ENCODE measurements around the gene ASTN2.
A peak's percentile ranks its signal among the peaks of the same experiment; 100 is the strongest.

ASTN2 gene, protein sequence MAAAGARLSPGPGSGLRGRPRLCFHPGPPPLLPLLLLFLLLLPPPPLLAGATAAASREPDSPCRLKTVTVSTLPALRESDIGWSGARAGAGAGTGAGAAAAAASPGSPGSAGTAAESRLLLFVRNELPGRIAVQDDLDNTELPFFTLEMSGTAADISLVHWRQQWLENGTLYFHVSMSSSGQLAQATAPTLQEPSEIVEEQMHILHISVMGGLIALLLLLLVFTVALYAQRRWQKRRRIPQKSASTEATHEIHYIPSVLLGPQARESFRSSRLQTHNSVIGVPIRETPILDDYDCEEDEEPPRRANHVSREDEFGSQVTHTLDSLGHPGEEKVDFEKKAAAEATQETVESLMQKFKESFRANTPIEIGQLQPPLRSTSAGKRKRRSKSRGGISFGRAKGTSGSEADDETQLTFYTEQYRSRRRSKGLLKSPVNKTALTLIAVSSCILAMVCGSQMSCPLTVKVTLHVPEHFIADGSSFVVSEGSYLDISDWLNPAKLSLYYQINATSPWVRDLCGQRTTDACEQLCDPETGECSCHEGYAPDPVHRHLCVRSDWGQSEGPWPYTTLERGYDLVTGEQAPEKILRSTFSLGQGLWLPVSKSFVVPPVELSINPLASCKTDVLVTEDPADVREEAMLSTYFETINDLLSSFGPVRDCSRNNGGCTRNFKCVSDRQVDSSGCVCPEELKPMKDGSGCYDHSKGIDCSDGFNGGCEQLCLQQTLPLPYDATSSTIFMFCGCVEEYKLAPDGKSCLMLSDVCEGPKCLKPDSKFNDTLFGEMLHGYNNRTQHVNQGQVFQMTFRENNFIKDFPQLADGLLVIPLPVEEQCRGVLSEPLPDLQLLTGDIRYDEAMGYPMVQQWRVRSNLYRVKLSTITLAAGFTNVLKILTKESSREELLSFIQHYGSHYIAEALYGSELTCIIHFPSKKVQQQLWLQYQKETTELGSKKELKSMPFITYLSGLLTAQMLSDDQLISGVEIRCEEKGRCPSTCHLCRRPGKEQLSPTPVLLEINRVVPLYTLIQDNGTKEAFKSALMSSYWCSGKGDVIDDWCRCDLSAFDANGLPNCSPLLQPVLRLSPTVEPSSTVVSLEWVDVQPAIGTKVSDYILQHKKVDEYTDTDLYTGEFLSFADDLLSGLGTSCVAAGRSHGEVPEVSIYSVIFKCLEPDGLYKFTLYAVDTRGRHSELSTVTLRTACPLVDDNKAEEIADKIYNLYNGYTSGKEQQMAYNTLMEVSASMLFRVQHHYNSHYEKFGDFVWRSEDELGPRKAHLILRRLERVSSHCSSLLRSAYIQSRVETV (N-terminal part only)

DNA sequence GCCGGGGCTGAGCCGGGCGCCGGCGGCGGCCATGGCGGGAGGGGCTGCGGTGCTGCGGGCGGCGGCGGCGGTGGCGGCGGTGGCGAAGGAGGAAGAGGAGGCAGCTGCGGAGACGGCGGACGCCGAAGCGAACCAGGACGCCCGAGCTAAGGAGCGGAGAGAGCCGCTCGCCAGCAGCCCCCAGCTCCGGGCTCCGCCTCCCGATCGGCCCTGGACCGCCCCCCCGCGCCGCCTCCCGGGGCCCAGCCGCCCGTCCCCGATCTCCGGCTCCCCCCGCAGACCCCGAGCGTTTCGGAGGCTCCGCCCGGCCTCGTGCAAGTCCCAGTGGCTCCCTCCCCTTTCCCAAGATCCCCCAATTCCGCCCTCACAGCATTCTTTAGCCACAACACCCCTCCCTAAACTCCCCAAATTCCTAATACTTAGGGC lies at the start of gene ASTN2:
ASTN2 (minus strand) TSS at position 152 of the 426 bp plus-strand sequence; CDS start at position 33, 119 bp downstream.
- peak; percentile 41 for DNase-seq

DNA sequence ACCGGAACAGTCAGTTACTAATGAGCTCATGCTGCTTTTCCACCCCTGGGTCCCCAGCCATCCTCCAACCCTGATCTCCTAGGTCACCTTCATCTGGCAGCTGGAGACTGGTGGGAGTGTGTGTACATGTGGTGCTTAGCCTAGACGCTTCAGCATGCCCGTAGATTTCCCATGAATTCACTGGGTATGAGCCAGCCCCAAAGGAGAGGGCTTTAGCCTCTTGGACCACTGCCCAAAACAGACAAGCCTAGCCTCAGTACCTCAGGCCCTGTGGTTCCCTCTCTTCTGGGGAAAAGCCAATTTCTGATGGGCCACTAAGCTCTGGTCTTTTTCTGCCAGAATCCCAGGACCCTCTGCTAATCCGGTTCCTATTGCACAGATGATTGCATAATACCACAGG lies 48.0 kb upstream of the ASTN2 start:
- no peak for DNase-seq

DNA sequence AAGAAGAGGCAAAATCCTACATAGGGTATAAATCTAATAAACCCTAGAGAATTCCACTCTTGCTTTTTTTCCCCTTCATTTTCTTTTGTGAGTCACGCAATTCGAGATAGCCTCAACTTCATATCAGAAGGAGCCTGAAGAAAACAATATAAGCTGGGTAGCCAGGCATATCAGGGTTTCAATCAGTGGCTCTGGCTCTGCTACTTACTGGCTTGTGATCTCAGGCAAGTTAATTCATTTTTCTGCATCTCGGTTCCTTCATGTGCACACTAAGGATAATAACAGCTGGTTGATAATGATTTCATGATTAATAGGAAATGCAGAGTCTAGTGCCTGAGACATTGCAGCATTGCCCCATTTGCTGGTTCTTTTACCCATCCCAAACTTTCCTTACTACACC lies 46.5 kb upstream of the ASTN2 start:
- DNase-seq: no peak

- no peak for DNase-seq
Observed at GRCh38 chr9:117460743-117461142, 45.9 kb upstream of the ASTN2 start.

DNA sequence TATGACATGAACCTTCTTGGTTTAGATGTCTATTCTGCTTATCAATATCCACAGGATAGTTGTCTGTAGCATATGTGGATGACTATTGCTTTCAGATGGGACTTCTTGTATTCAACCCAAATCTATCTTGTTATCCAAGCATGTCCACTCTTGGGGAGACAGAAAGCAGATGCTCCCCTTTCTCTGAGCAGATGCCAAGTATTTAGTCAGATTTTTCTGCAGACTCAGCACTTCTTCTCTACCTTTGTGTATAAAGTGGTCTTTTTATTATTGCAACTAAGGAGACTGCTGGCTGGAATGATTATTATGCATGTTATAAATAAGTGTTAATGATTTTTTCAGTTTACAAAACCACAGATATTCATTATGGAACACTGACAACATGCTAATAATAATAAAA lies 45.1 kb upstream of the ASTN2 start:
- DNase-seq: no peak

DNA sequence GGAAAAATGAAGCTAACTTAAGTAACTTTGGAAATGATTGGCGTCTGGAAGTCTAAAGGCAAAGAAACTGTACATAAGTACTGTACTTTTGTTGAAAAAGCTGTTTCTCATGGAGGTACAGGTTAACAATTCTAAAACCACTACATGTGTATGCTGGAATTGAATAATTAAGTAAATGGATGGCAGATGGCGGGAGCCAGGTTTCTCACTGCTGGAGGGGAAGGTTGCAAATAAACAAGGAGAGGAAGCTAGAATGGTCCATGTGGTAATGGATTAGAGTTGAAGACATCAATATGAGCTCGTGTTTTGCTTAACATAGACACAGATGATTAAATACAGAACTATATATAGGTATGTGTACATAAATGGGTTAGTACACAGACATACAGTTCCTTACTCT lies 43.2 kb upstream of the ASTN2 start:
- no peak for DNase-seq

GRCh38 chr9:117454711-117455110 lies 39.9 kb upstream of the ASTN2 start:
- no peak for DNase-seq

DNA sequence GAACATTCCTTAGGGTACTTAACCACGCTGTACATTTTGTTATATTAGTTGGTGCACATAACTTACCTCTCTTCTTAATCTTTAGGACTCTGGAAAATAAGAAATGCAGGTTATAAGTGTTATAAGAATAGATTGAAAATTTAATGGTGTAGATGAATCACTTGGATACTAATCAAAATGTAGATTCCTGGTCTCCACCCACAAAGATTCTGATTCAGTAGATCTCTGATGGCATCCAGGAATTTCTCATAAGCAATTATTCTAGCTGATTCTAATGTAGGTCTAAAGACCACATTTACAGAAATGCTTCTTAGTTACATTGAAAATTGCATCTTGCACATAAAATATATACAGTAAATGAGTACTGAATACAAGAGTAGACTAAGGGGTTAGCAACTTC lies 38.9 kb upstream of the ASTN2 start:
- no peak for DNase-seq

DNA sequence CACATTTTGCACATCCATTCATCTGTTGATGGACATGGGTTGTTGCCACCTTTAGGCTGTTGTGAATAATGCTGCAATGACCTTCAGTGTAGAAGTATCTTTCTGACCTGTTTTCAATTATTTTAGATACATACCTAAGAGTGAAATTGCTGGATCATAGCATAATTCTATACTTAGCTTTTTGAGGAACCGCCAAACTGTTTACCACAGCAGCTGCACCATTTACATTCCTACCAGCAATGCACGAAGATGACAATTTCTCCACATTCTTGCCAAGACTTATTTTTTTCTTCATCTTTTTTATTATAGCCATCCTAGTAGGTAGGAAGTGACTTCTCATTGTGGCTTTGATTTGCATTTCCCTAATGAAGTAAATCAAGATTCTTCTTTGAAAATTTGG lies 36.5 kb upstream of the ASTN2 start:
- no peak for DNase-seq

- DNase-seq: no peak
Observed at GRCh38 chr9:117448066-117448465, 33.2 kb upstream of the ASTN2 start.

GRCh38 chr9:117445631-117446030 lies 30.8 kb upstream of the ASTN2 start:
- DNase-seq: no peak

DNA sequence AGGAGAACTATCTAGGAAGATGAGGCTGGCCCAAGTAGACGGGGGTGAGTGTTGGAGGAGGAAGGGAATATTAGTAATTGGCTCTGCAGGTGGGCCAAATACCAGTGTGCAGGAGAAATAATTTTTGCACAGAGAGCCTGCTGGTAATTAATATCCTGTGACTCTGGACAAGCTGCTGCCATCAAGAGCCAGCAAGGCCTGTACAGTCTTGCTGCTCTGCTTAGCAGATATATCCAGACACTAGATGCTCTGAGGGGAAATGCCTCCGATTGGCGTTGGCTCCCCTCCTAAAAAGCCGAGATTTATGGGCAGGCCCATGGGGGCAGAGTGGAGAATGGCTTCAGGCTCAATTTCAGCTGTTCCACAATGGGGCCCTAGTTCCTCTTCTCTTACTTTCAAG lies 29.6 kb upstream of the ASTN2 start:
- DNase-seq: no peak

DNA sequence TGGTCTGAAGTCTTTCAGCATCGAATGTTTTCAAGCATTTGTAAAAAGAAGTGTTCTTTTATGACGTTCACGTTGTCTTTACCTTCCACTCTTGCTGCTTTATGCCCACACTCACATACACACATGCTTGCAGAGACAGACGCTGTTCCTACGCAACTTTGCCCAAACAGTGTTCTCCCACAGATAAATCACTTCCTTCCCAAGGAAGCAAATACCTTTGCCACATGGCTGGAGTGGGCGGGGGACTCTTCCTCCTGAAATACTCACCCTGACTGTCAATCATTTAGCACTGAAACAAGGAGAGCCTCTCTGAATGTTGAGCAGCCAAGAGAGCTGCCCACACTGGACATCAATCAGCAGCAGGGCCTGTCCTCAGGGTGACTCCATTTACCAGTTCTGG lies 22.4 kb upstream of the ASTN2 start:
- DNase-seq: no peak

DNA sequence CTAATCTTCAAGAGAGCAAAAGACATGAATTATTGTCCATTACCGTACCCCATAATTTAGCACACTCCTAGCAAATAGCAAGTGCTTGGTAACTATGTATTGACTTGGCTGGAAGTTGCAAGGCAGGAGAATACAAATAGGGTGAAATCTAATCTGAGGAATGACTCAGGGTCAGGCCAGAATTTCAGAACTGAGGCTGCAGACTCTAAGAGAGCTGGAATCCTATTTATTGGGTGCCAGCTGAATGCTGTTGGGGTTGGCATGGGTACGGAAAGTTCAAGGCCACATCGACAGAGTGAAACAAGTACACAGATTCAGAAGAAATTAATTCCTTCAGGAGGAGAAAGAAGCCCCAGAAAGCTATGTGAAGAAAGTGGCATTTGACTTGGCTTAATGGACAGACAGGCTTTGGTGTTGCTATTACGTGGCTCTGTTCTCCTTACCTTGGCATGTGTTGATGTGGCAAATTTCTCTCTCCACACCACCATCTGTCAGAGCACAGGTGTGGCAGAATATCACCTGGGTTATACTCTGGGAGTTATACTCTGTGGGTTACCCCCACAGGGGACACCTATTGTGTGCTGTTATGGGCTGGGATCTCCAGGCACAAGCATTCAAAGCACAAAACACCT lies 20.9 kb upstream of the ASTN2 start:
- DNase-seq: no peak

GRCh38 chr9:117434566-117434965 lies 19.7 kb upstream of the ASTN2 start:
- no peak for DNase-seq

DNA sequence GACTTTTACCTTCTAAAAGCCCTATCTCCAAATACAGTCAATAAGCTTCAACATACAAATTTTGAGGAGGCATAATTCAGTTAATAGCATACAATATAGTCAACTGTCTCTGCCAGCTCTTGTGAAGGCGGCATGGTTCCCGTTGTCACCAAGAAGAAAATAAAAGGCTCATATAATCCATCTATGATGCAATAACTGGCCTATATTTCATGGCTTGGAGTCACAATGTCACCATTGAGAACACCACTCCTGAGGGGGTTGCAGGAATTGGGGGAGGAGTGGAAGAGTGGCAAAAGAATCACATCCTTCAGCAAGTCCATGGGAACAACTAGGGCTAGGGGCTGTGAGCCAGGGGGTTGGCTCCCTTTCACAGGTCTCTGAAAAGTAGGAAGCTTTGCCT lies 16.0 kb upstream of the ASTN2 start:
- no peak for DNase-seq

GRCh38 chr9:117427357-117427913 lies 12.6 kb upstream of the ASTN2 start:
- DNase-seq: no peak

DNA sequence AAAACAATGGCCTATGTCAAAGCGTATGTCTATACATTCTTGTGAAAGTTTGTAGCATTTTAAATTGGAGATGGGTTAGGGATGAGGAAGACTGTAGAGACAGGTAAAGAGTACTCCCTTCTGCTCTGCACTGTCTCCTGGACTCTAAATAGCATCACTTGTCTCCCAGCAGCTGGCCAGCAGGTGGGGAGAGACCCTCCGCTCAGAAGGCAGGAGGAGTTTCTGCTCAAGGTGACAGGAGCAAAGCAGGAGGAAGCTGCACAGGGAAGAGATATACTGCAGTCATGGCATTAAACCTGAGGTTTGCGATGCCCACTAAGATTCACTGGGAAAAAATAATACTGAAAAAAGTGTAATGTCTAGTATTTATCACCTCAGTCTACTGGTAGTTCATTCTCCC lies 10.7 kb upstream of the ASTN2 start:
- DNase-seq: no peak

DNA sequence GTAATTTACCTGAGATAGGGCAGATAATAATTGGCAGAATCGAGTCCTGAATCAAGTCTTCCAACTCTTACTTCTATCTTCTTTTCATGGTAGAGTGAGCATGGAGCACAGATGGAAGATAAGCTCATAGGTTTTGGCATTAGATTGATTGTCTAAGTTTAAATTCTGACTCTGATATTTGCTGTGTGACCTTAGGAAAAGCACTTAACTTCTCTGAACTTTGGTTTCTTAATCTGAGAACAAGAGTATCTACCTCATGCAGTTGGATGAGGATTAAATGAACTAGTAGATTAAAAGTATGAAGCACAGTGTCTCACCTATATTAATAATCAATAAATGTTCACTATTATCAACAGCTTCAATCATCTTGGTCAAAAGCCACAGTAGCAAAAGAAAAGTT lies 9.4 kb upstream of the ASTN2 start:
- no peak for DNase-seq

DNA sequence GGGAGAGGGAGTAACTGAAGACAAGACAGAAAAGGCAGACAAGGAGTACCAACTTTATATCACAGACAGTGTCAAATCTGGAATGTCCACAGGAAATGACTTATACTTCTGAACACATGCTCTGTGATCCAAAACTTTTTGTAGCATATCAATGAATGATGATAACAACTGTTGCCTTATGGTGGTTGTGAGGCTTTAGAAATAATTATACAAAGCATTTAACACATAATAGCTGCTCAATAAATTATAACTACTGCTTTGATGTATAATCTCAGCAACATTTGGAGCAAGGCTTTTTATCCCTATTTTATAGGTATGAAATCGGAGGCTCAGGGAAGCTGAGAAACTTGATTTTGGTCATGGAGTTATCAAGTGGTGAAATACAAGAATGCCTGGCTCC lies 3.3 kb upstream of the ASTN2 start:
- DNase-seq: no peak

GRCh38 chr9:117416856-117417255 lies 2.0 kb upstream of the ASTN2 start:
- no peak for DNase-seq

DNA sequence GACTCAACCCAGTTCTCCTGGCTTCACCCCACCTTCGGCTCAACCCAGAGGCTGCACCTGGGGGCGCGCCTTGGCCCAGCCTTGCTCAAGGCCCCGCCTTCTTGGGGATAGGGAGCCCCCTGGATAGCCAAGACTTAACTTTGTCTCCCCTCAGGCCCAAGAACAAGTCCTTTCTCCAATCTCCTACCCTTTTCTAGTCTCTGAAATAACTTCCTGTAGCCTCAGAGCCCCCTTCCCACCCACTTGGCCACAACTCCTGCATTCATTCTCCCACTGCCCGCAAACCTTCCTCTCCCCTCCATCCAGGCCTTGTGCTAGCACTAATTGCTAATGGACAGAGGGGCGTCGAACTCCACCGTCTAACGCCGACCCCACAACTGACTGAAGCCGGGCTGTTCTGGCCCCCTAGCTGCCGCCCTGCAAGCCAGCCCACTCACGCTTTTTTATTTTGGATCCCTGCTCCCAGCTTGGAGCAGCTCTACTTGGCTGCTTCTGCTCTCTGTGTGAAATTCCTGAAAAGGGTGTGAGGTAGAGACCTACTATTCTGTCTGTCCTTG lies 579 bp upstream of the ASTN2 start:
- DNase-seq: no peak
